MCF 10A (cell line): Measurements from ENCODE around the gene KDM4E. TPM values are rescaled to one million over a fixed set of nuclear protein-coding genes. Genes with fewer than 3 reads are reported as not detected.

Source experiments
- BruUV-seq: library from RNA; stranded (reverse); fragments of 400-500 nt; replicated peaks from 2 replicates; lab custom pipeline; 2021; lab: Mats Ljungman, UMichigan
- CTCF ChIA-PET: fragments of 300-600 bp; sonication (Branson Sonifier 250); formaldehyde crosslinking; extraction: SDS; loops from one replicate; lab custom pipeline; 2021; ENCODE audit warnings: antibody characterized with exemption, inconsistent platforms; lab: Yijun Ruan, JAX
- POLR2A ChIA-PET: fragments of 300-600, 350-650 bp; sonication (Branson Sonifier 250); formaldehyde crosslinking; extraction: SDS; loops from one replicate; lab custom pipeline; 2020; ENCODE audit warnings: antibody characterized with exemption, inconsistent platforms; lab: Yijun Ruan, JAX
- DNase-seq: peaks from one replicate; pipeline ENCODE4 v3.0.0-alpha.2; 2018; ENCODE audit not compliant: unreplicated experiment
- H3K27ac Mint-ChIP-seq: one replicate; pipeline ENCODE4 v1.8.0; 2022; ENCODE audit warnings: mild to moderate bottlenecking, low read depth, mixed read lengths; ENCODE audit not compliant: unreplicated experiment
- H3K27me3 Mint-ChIP-seq: one replicate; pipeline ENCODE4 v1.8.0; 2022; ENCODE audit warnings: mixed read lengths; ENCODE audit not compliant: insufficient read depth, unreplicated experiment
- H3K36me3 Mint-ChIP-seq: one replicate; pipeline ENCODE4 v1.8.0; 2022; ENCODE audit warnings: mild to moderate bottlenecking, moderate library complexity, mixed read lengths; ENCODE audit not compliant: insufficient read depth, unreplicated experiment
- H3K4me1 Mint-ChIP-seq: one replicate; pipeline ENCODE4 v1.8.0; 2022; ENCODE audit warnings: mixed read lengths; ENCODE audit not compliant: insufficient read depth, unreplicated experiment
- H3K4me3 Mint-ChIP-seq: one replicate; pipeline ENCODE4 v1.8.0; 2022; ENCODE audit warnings: mild to moderate bottlenecking, moderate library complexity, mixed read lengths; ENCODE audit not compliant: unreplicated experiment
- H3K9me3 Mint-ChIP-seq: one replicate; pipeline ENCODE4 v1.8.0; 2022; ENCODE audit warnings: mixed read lengths; ENCODE audit not compliant: unreplicated experiment
- intact Hi-C: fragments of 100-400 bp; cut with micrococcal nuclease; formaldehyde crosslinking; loops from 2 replicates; pipeline ENCODE4 v1.14.1; 2022
- total RNA-seq: library from RNA; stranded (reverse); gene quantifications from 2 replicates; pipeline ENCODE4 v1.2.3, GENCODE V29; 2022
- TF ChIP-seq, protein P1 (sequence below): fragments of 200-600 bp; IDR thresholded peaks from one replicate; pipeline ENCODE4 v1.8.0; 2022; ENCODE audit warnings: antibody characterized with exemption, mild to moderate bottlenecking; ENCODE audit not compliant: unreplicated experiment

Gene KDM4E
- total RNA-seq, 1 experiment from 2014 or later: not detected

DNA sequence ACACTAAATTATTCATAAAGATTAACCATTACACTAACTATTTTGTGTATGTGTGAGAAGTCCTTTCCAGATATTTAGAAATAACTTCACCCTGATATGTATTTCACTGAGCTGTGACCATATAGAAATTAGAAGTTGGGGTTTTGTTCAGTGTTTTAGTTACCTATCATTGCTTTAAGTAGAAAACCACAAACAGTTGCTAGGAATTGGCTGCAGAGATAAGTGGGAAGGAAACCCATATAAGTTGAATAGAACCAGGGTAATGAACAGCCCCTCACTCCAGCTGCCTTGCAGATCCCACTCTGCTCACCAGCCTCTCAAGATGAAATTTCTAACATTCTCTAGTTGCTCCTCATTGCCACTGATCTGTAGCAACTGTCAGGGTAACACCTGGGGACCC lies 51.9 kb downstream of the KDM4E start:
- ChIA-PET POLR2A (interaction anchor here (0.7 to 13.0 kb wide), 16 partner anchors 8 to 1313 kb away, joined by 3 to 242 read pairs (median 6); partner anchors contain the start of genes CCDC82, ENDOD1, FAM76B and JRKL), CTCF (interaction anchor here (0.7 to 5.2 kb wide), 5 partner anchors 10 to 454 kb away, joined by 3 to 50 read pairs (median 4); no protein-coding TSS in a partner anchor)
- no peak for DNase-seq
- Mint-ChIP-seq H3K27ac (no peak overlapping the region), H3K9me3 (no peaks in the 10 kb centered on the region), H3K27me3 (no peaks in the 10 kb centered on the region), H3K4me3 (no peak overlapping the region), H3K4me1 (peaks cover 39% of the 10 kb centered on the region), H3K36me3 (peaks cover 11% of the 10 kb centered on the region)
- intact Hi-C loops: no loop called here
- BruUV-seq: no TSS peak
- TF ChIP-seq, protein P1, sequence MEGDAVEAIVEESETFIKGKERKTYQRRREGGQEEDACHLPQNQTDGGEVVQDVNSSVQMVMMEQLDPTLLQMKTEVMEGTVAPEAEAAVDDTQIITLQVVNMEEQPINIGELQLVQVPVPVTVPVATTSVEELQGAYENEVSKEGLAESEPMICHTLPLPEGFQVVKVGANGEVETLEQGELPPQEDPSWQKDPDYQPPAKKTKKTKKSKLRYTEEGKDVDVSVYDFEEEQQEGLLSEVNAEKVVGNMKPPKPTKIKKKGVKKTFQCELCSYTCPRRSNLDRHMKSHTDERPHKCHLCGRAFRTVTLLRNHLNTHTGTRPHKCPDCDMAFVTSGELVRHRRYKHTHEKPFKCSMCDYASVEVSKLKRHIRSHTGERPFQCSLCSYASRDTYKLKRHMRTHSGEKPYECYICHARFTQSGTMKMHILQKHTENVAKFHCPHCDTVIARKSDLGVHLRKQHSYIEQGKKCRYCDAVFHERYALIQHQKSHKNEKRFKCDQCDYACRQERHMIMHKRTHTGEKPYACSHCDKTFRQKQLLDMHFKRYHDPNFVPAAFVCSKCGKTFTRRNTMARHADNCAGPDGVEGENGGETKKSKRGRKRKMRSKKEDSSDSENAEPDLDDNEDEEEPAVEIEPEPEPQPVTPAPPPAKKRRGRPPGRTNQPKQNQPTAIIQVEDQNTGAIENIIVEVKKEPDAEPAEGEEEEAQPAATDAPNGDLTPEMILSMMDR: no peak

Other genes starting within 250 kb of the KDM4E start
- gene CWC15, start 51.7 kb upstream of the KDM4E start, total RNA-seq: 59.6 and 61.9 TPM in 2 replicates
- gene KDM4D, start 51.5 kb upstream of the KDM4E start, total RNA-seq: 1.1 and 1.3 TPM in 2 replicates
- gene KDM4F, start 24.2 kb downstream of the KDM4E start, total RNA-seq: not detected in 2 replicates
- gene SRSF8, start 41.7 kb downstream of the KDM4E start, total RNA-seq: 48.5 and 55.6 TPM in 2 replicates
- gene ENDOD1, start 64.6 kb downstream of the KDM4E start, total RNA-seq: 10.8 and 11.4 TPM in 2 replicates
- gene SESN3, start 205.9 kb downstream of the KDM4E start, total RNA-seq: 3.0 and 6.3 TPM in 2 replicates